IPS DF 6.9 (cell line): Measurements from ENCODE around the gene CENPX.

ENCODE experiments used
- DNase-seq: peaks from one replicate; pipeline ENCODE4 v3.0.0-alpha.2; 2013; ENCODE audit warnings: low read depth, low spot score
- H3K27ac ChIP-seq: one replicate; pipeline ENCODE4 v1.5.1; 2013; ENCODE audit warnings: low read length, control low read depth
- H3K27me3 ChIP-seq: 2 replicates; pipeline ENCODE4 v1.6.1; 2013; ENCODE audit warnings: mild to moderate bottlenecking, low read length; ENCODE audit not compliant: control insufficient read depth, insufficient read depth
- H3K36me3 ChIP-seq: 2 replicates; pipeline ENCODE4 v1.6.1; 2013; ENCODE audit warnings: low read length; ENCODE audit not compliant: control insufficient read depth, insufficient read depth
- H3K4me1 ChIP-seq: 2 replicates; pipeline ENCODE4 v1.6.1; 2013; ENCODE audit warnings: low read length; ENCODE audit not compliant: control insufficient read depth, insufficient read depth
- H3K4me3 ChIP-seq: 2 replicates; pipeline ENCODE4 v1.5.1; 2013; ENCODE audit warnings: mild to moderate bottlenecking, low read length
- H3K9me3 ChIP-seq: 2 replicates; pipeline ENCODE4 v1.6.1; 2013; ENCODE audit warnings: low read length, inconsistent platforms; ENCODE audit not compliant: control insufficient read depth, insufficient read depth
- WGBS: extraction: QIAGEN DNeasy Blood & Tissue Kit; methylation state at CpG from one replicate; pipeline ENCODE4 v1.1.7; 2013; ENCODE audit warnings: mixed read lengths, missing lambda C conversion rate; ENCODE audit not compliant: insufficient read length, insufficient coverage; 5-methylcytosine and 5-hydroxymethylcytosine counted together

CENPX gene

DNA sequence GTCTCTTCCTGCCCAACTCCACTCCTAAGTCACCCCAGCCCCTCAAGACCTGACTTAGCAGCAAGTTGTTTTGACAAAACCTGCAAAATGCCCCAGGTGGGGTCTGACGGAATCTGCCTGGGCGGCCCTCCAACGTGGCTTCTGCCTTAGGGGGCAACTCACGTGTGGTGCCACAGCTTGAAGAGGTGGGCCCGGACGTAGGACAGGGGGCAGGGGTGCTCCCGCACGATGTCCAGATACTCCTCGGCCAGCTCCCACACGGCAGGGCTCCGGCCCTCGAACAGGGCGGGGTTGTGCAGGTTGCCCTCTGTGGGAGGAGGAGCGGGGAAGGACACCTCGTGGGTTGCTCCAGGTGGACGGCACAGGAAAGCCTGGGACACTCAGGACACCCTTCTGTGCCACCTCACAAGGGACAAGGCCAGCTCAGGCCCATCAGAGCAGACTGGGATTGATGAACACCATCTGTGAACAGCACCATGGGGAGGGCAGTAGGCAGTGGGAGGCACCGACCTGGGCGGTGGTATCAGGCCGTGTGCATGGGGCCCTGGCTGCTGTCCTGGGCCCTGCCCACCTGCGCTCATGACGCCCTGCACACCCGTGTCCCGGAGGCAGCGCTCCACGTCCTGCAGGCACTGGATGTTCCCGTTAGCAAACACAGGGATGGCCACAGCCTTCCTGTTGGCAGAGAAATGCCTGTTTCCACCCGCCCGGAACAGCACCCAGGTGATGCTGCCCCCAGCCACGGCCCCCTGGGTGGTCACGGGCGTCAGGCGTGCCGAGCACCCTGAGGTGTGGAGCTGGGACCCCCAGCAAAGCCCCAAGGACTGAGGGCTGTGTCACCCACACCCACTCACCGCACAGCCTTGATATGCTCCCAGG lies 38.6 kb upstream of the CENPX start:
- H3K4me1 ChIP-seq, result peaks cover 3% of the 10 kb centered on the region; the same call in 1 of the 2 replicates
- H3K36me3 ChIP-seq, result peaks cover 40% of the 10 kb centered on the region
- no peaks in the 10 kb centered on the region for H3K9me3 ChIP-seq
- H3K27me3 ChIP-seq, result no peaks in the 10 kb centered on the region
- WGBS, result no CpG with 5 or more reads among the region's 34 CpGs
- no peak for DNase-seq
- H3K4me3 ChIP-seq, result no peak overlapping the region
- no peak overlapping the region for H3K27ac ChIP-seq

DNA sequence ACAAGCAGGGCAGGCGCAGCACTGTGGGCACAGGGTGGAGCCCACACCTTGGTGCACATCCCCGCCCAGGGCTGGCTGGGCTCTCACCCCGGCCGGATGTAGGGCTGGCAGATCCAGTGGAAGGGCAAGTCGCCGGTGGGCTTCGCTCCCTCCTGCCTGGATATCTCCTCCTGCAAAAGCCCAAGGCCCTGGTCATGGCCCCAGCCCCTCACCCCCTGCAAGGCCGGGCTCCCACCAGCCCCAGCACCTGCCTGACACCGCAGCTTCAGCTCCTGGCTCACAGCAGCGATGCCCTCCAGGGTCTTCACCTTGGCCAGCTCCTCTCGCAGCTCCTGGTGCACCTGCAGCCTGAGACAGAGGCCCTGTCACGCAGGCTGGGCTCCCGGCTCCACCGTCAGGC lies 37.9 kb upstream of the CENPX start:
- DNase-seq, result no peak
- WGBS, result no CpG with 5 or more reads among the region's 14 CpGs
- H3K27ac ChIP-seq, result no peak overlapping the region
- no peaks in the 10 kb centered on the region for H3K9me3 ChIP-seq
- H3K4me3 ChIP-seq, result no peak overlapping the region
- H3K27me3 ChIP-seq, result no peaks in the 10 kb centered on the region
- H3K36me3 ChIP-seq, result peaks cover 46% of the 10 kb centered on the region
- peaks cover 3% of the 10 kb centered on the region; the same call in 1 of the 2 replicates for H3K4me1 ChIP-seq

DNA sequence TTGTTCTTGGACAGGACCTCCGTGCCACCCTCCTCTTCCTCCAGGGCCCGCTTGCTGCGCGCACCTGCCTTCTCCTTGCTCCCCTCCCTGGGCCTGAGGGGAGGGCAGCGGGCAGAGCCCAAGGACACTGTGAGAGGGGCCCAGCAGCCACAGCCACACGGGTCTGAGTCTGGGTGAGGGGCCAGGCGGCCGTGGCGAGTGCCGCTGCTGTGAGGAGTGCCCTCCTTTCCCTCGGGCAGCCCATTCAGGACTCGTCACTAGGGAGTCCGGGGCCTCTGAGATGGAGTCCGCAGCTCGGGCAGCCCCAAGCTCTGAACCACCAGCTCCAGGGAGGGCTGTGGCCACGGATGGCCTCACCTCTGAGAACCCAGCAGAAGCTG lies 37.3 kb upstream of the CENPX start:
- no peaks in the 10 kb centered on the region for H3K9me3 ChIP-seq
- H3K27ac ChIP-seq, result no peak overlapping the region
- H3K4me1 ChIP-seq, result peaks cover 3% of the 10 kb centered on the region; the same call in 1 of the 2 replicates
- WGBS, result no CpG with 5 or more reads among the region's 16 CpGs
- DNase-seq, result no peak
- no peaks in the 10 kb centered on the region; the same call in 1 of the 2 replicates for H3K27me3 ChIP-seq
- H3K4me3 ChIP-seq, result no peak overlapping the region
- peaks cover 50% of the 10 kb centered on the region for H3K36me3 ChIP-seq

DNA sequence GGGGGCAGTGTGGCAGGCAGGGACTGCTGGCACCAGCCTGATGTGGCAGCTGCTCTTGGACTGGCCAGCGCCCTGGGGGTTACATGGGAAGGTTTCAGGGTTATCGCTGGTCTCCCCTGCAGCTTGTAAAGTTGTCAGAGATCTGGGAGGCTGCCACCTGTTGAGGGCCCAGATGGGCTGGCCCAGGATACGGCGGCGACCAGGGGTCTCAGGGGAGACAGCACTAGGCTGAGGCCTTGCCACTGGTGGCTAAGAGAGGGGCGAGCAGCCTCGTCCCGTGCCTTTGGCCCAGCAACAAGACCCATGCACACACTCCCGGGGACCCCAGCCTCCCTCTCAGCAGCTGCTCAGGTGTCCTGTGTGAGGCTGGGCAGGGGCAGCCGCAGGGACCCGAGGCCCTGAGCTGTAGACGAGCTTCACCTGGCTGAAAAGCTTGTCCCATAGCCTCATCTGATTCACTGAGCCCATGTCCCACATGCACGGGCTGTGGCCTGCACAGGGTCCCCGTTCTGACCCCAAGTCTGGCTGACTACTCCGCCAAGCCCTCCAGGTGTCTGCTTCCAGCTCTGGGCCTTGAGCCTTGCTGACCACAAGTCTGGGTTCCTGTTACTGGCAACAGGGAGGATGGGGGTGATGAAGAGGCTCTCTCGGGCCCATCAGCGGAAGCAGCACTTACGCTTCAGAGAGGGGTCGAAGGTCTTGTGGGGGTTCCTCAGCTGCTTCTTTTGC lies 36.8 kb upstream of the CENPX start:
- Histone ChIP-seq H3K27me3 (no peaks in the 10 kb centered on the region; the same call in 1 of the 2 replicates), H3K36me3 (peaks cover 55% of the 10 kb centered on the region), H3K4me1 (no peaks in the 10 kb centered on the region), H3K4me3 (no peak overlapping the region), H3K27ac (no peak overlapping the region), H3K9me3 (no peaks in the 10 kb centered on the region)
- no CpG with 5 or more reads among the region's 19 CpGs for WGBS
- DNase-seq, result no peak

DNA sequence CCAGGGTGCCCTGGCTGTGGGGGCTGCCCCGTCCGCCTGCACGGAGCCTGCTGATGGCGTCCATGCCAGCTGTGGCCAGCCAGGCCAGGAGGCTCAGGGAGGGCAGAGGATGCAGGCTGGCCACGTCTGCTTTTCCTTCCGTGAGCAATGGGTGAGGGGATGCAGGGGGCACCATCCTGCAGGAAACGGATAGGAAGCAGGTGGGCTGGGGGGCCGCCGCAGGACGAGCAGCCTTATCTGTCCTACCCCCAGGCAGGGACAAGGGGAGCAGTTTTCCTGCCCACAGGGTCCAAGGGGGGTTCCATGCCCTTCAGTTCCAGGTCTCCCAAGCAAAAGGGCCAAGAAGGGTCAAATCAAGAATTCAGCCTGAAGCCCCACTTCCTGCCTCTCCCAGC lies 36.2 kb upstream of the CENPX start:
- Histone ChIP-seq H3K36me3 (peaks cover 57% of the 10 kb centered on the region), H3K4me3 (no peak overlapping the region), H3K4me1 (no peaks in the 10 kb centered on the region), H3K27ac (no peak overlapping the region), H3K9me3 (no peaks in the 10 kb centered on the region), H3K27me3 (no peaks in the 10 kb centered on the region; the same call in 1 of the 2 replicates)
- no peak for DNase-seq
- no CpG with 5 or more reads among the region's 10 CpGs for WGBS

DNA sequence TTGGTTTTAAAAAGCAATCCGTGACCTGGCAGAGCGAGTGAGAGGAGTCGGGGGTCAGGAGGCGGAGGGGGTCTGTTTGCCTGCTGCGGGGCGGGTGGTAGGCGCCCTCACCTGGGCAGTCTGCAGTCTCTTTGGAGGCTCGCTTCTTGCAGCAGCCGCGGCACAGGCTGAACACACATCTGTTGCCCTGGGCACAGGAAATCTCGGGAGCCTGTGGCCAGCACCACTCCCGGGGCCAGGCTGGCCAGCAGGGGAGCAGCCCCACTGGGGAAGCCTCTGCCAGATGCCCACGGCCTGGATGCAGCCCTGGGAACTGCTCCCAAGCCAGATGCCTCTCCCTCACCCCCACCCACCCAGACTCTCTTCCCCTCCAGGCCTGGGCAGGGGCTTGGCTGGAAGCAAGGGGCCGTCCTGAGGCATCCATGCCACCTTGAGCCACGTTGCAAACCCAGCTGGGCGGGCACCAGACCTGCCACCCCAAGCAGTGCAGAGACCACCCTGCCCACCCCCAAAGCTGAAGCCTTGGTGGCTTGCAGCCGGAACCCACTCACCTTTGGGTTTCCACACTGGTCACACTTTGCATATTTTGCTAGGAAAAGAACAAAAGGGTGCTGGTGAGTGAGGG lies 35.7 kb upstream of the CENPX start:
- Histone ChIP-seq H3K4me1 (no peaks in the 10 kb centered on the region), H3K4me3 (no peak overlapping the region), H3K9me3 (no peaks in the 10 kb centered on the region), H3K36me3 (peaks cover 60% of the 10 kb centered on the region), H3K27ac (no peak overlapping the region), H3K27me3 (no peaks in the 10 kb centered on the region; the same call in 1 of the 2 replicates)
- no peak for DNase-seq
- WGBS, result no CpG with 5 or more reads among the region's 17 CpGs

DNA sequence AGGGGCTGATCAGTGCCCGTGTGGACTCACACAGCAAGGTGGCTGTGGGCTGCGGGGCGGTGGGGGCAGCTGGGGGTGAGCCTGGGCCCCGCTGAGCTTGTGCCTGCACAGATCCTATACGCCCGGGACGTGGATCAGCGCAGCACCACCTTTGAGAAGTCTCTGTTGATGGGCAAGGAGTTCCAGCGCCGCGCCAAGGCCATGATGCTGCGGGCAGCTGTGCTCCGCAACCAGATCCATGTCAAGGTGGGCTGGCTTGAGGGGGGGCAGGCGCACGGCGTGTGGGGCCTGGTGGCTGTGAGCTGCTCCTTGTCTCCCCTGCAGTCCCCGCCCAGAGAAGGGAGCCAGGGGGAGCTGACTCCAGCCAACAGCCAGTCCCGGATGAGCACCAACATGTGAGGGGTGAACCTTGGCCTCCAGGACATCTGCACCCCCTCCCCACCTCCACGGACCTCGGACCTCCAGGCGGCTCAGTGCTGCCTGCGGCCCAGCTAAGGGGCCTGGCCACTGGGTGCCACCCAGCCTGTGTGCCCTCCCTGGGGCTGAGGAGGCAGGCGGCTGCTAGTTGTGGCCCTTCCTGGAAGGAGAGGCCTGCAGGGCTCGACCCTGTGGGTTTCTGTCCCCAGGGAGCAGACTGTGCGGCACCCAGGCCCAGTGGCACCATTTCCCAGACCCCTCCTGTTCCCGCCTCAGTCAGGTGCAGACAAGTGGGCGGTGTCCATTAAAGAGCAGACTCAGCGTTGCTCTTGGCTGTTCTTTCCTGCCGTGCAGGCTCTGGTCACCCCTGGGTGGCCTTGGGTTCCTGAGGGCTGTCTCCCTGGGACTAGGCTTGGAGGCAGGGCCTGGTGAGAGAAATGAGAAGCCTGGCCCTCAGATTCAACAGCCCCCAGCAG lies 34.3 kb upstream of the CENPX start:
- Histone ChIP-seq H3K27me3 (no peaks in the 10 kb centered on the region; the same call in 1 of the 2 replicates), H3K9me3 (no peaks in the 10 kb centered on the region), H3K27ac (no peak overlapping the region), H3K4me3 (no peak overlapping the region), H3K36me3 (peaks cover 56% of the 10 kb centered on the region), H3K4me1 (no peaks in the 10 kb centered on the region; the same call in 1 of the 2 replicates)
- no CpG with 5 or more reads among the region's 29 CpGs for WGBS
- DNase-seq, result no peak

DNA sequence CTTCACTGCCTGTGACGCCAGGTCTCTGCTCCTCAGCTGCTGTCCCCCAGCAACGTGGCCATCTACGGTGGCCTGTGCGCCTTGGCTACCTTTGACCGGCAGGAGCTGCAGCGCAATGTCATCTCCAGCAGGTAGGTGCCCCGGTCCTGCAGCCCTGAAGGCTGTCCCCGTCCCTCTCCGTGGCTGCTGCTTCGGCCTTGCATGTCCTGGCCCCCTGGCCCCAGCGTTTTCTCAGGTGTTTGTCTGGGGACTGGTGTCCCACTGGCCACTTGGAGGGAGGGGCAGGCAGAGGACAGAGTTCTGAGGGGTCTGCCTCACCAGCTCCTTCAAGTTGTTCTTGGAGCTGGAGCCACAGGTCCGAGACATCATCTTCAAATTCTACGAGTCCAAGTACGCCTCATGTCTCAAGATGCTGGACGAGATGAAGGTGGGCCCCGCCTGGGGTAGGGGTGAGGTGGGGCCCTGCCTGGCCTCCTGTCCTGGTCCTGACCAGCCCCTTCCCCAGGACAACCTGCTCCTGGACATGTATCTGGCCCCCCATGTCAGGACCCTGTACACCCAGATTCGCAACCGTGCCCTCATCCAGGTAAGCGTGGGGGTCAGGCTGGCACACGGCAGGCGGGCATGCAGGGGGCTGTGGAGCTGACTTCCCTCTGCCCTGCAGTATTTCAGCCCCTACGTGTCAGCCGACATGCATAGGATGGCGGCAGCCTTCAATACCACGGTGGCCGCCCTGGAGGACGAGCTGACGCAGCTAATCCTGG lies 33.5 kb upstream of the CENPX start:
- Histone ChIP-seq H3K4me1 (no peaks in the 10 kb centered on the region; the same call in 1 of the 2 replicates), H3K27me3 (no peaks in the 10 kb centered on the region; the same call in 1 of the 2 replicates), H3K9me3 (no peaks in the 10 kb centered on the region), H3K36me3 (peaks cover 52% of the 10 kb centered on the region), H3K4me3 (no peak overlapping the region), H3K27ac (no peak overlapping the region)
- no CpG with 5 or more reads among the region's 28 CpGs for WGBS
- no peak for DNase-seq
